ENCODE measurements around the gene SOCS4.

The SOCS4 gene

GRCh38 chr14:55026793-55027561 lies at the start of gene SOCS4, which contains the start of gene WDHD1:
TSS of gene SOCS4 (plus strand) at chr14:55027236. CDS start at chr14:55043042, 15,806 bp downstream.
TSS of gene WDHD1 (minus strand) at chr14:55027099. CDS start at chr14:55026787, 312 bp downstream.
- peaks cover under 1% of the 10 kb centered on the region; the same call in 1 of the 2 replicates for H3K36me3 ChIP-seq (ENCODE audit: low read length)

GRCh38 chr14:54979039-54979438 lies 48.0 kb upstream of the SOCS4 start:
- no peak for TF ChIP-seq CTCF (IDR thresholded peaks at IDR 0.05; ENCODE audit: insufficient read depth, low read length, poor library complexity, severe bottlenecking)
- TF ChIP-seq EZH2phosphoT487 (conservative IDR thresholded peaks at IDR 0.05; ENCODE audit: low read length) = no peak
- 0 out of 2 replicates have a peak, but pooled peaks cover 4% of the 10 kb centered on the region for H3F3A ChIP-seq (ENCODE audit: insufficient read depth)
- peaks cover 35% of the 10 kb centered on the region; the same call in 1 of the 2 replicates for H3K36me3 ChIP-seq (ENCODE audit: low read length)
- no peaks in the 10 kb centered on the region for H3K9me2 ChIP-seq (replicated peaks; ENCODE audit: insufficient read depth, low read length)
- no peaks in the 10 kb centered on the region for H3K79me2 ChIP-seq (ENCODE audit: insufficient read depth, low read length)
- H3K27me3 ChIP-seq (ENCODE audit: low read length) = no peaks in the 10 kb centered on the region
- no peaks in the 10 kb centered on the region for H3K9me3 ChIP-seq (ENCODE audit: insufficient read depth, low read length)
- no peak overlapping the region for H2AFZ ChIP-seq (ENCODE audit: low read depth, low read length, severe bottlenecking)
- no peak overlapping the region for H3K9ac ChIP-seq (ENCODE audit: low read length)
- no peak overlapping the region for H3K4me2 ChIP-seq (ENCODE audit: low read depth, low read length, poor library complexity, severe bottlenecking)
- no peak overlapping the region for H3K4me3 ChIP-seq (ENCODE audit: insufficient read depth, low read length, poor library complexity, severe bottlenecking)
- H3K27ac ChIP-seq (ENCODE audit: low read depth, low read length) = no peak overlapping the region
- H4K20me1 ChIP-seq (ENCODE audit: low read depth, low read length) = no peaks in the 10 kb centered on the region

More at GRCh38 chr14:55026793-55027561, at the start of gene SOCS4, which contains the start of gene WDHD1:
- Histone ChIP-seq H3K9me3 (ENCODE audit: insufficient read depth, low read length) (no peaks in the 10 kb centered on the region), H3K27me3 (ENCODE audit: low read length) (no peaks in the 10 kb centered on the region), H3K4me3 (ENCODE audit: insufficient read depth, low read length, poor library complexity, severe bottlenecking) (peak within 1 kb of the TSS; percentile 97), H3K9ac (ENCODE audit: low read length) (peak within 1 kb of the TSS; percentile 92), H3K27ac (ENCODE audit: low read depth, low read length) (peak within 1 kb of the TSS; percentile 80), H3K79me2 (ENCODE audit: insufficient read depth, low read length) (peaks cover 88% of the 10 kb centered on the region), H3K4me2 (ENCODE audit: low read depth, low read length, poor library complexity, severe bottlenecking) (peak within 1 kb of the TSS; percentile 91), H3K9me2 (replicated peaks; ENCODE audit: insufficient read depth, low read length) (no peaks in the 10 kb centered on the region), H3F3A (ENCODE audit: insufficient read depth) (no peaks in the 10 kb centered on the region), H2AFZ (ENCODE audit: low read depth, low read length, severe bottlenecking) (peak within 1 kb of the TSS; percentile 75), H4K20me1 (ENCODE audit: low read depth, low read length) (peaks cover 21% of the 10 kb centered on the region; the same call in 1 of the 2 replicates)
- TF ChIP-seq EZH2phosphoT487 (conservative IDR thresholded peaks at IDR 0.05; ENCODE audit: low read length) = no peak
- no peak for TF ChIP-seq CTCF (IDR thresholded peaks at IDR 0.05; ENCODE audit: insufficient read depth, low read length, poor library complexity, severe bottlenecking)

- H3K4me3 ChIP-seq (ENCODE audit: insufficient read depth, low read length, poor library complexity, severe bottlenecking) = no peak overlapping the region
- H3K36me3 ChIP-seq (ENCODE audit: low read length) = peaks cover 43% of the 10 kb centered on the region; the same call in 1 of the 2 replicates
- no peak overlapping the region for H3K27ac ChIP-seq (ENCODE audit: low read depth, low read length)
- H3F3A ChIP-seq (ENCODE audit: insufficient read depth) = 0 out of 2 replicates have a peak, but pooled peaks cover 4% of the 10 kb centered on the region
- H2AFZ ChIP-seq (ENCODE audit: low read depth, low read length, severe bottlenecking) = no peak overlapping the region
- no peak overlapping the region for H3K4me2 ChIP-seq (ENCODE audit: low read depth, low read length, poor library complexity, severe bottlenecking)
- H3K9me2 ChIP-seq (replicated peaks; ENCODE audit: insufficient read depth, low read length) = no peaks in the 10 kb centered on the region
- no peaks in the 10 kb centered on the region for H3K9me3 ChIP-seq (ENCODE audit: insufficient read depth, low read length)
- no peaks in the 10 kb centered on the region for H4K20me1 ChIP-seq (ENCODE audit: low read depth, low read length)
- TF ChIP-seq EZH2phosphoT487 (conservative IDR thresholded peaks at IDR 0.05; ENCODE audit: low read length) = no peak
- no peak for TF ChIP-seq CTCF (IDR thresholded peaks at IDR 0.05; ENCODE audit: insufficient read depth, low read length, poor library complexity, severe bottlenecking)
- no peak overlapping the region for H3K9ac ChIP-seq (ENCODE audit: low read length)
- no peaks in the 10 kb centered on the region for H3K27me3 ChIP-seq (ENCODE audit: low read length)
- no peaks in the 10 kb centered on the region for H3K79me2 ChIP-seq (ENCODE audit: insufficient read depth, low read length)
These were observed 45.3 kb upstream of the SOCS4 start for GRCh38 chr14:54981698-54982097.

Measured in SU-DHL-6 (cell line).